OCI-LY7 (cell line): ENCODE results near the gene MMP1.

Source experiments
- CTCF ChIP-seq: fragments of 200-600 bp; sonication (generic); conservative IDR thresholded peaks from 2 replicates; pipeline ENCODE4 v1.5.1; 2014; ENCODE audit warnings: mild to moderate bottlenecking, antibody characterized with exemption, low read length, moderate library complexity, mixed read lengths
- EZH2phosphoT487 ChIP-seq: fragments of 200-600 bp; sonication (generic); IDR thresholded peaks from 2 replicates; pipeline ENCODE4 v1.6.1; 2018; ENCODE audit warnings: low read depth, borderline replicate concordance, mild to moderate bottlenecking, mixed run types, antibody characterized with exemption, low read length, moderate library complexity, mixed read lengths

DNA sequence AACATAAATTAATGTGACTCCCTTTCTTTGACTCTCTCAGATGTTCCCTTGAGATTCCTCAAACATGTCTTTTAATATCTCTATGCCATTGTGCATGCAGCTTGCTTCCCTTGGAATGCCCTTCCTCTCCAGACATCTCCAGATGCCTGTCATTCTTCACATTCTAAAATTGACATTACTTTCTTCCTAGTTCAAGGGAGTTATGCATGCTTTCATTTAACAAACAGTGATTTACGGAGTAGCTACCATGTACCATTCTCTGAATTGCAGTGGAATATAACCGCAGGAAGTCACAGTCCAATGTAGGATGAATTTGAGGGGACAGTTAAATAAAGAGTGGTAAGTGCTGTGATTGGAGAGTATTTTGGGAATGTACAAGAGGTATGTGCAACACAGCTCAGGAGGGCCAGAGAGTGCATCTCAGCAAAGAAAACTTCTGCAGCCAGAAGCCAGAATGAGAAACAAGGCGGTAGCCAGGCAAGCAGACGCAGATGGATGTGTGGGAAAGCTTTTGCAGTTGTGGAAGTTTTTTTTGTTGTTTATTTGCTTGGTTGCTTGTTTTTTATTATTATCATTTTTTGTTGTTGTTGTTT is 36.2 kb downstream of the MMP1 start:
- TF ChIP-seq CTCF, result no peak
- TF ChIP-seq EZH2phosphoT487, result no peak
